ENCODE measurements around the gene DGKB.

DGKB gene

GRCh38 chr7:14398526-14398925, 504.0 kb downstream of the DGKB start:
- Histone ChIP-seq H2BK120ac (ENCODE audit: low read depth, low read length) (no peak overlapping the region), H3K4me2 (ENCODE audit: low read length, poor library complexity, severe bottlenecking) (no peak overlapping the region), H4K8ac (ENCODE audit: low read length) (no peak overlapping the region), H3K4me1 (ENCODE audit: control insufficient read depth, insufficient read depth, low read depth, low read length) (no peaks in the 10 kb centered on the region), H3K36me3 (ENCODE audit: control insufficient read depth in 1 of 2, insufficient read depth in 2 of 2, low read depth in 1 of 2, low read length in 2 of 2) (no peaks in the 10 kb centered on the region), H3K18ac (ENCODE audit: low read depth in 1 of 2, low read length in 2 of 2) (no peak overlapping the region), H2BK12ac (ENCODE audit: low read length in 2 of 2) (no peak overlapping the region), H3K4me3 (ENCODE audit: insufficient read depth in 1 of 2, low read depth in 1 of 2, low read length in 2 of 2) (no peak overlapping the region), H3K14ac (ENCODE audit: low read length in 2 of 2) (no peak overlapping the region), H2AK5ac (ENCODE audit: low read length, severe bottlenecking) (no peak overlapping the region), H3K9ac (ENCODE audit: low read length) (no peak overlapping the region), H3K27ac (ENCODE audit: low read length, poor library complexity, severe bottlenecking) (no peak overlapping the region), H2AFZ (ENCODE audit: low read depth, low read length) (no peak overlapping the region), H3K9me3 (ENCODE audit: control insufficient read depth, low read length) (no peaks in the 10 kb centered on the region), H3K79me1 (replicated peaks; ENCODE audit: low read length, poor library complexity, severe bottlenecking) (no peaks in the 10 kb centered on the region), H2BK15ac (ENCODE audit: low read depth, poor library complexity, severe bottlenecking) (no peak overlapping the region), H3K23ac (ENCODE audit: low read length in 2 of 2) (no peak overlapping the region), H4K91ac (ENCODE audit: low read length) (no peak overlapping the region), H2BK5ac (ENCODE audit: low read depth, low read length, poor library complexity, severe bottlenecking) (no peak overlapping the region), H3K4ac (ENCODE audit: low read depth in 1 of 2, low read length in 2 of 2) (no peak overlapping the region), H3K27me3 (ENCODE audit: control insufficient read depth in 1 of 2, insufficient read depth in 1 of 2, low read length in 2 of 2) (no peaks in the 10 kb centered on the region)
- DNase-seq: no peak

GRCh38 chr7:14395860-14396259, 506.7 kb downstream of the DGKB start:
- no peaks in the 10 kb centered on the region for H3K4me1 ChIP-seq (ENCODE audit: control insufficient read depth, insufficient read depth, low read depth, low read length)
- no peak overlapping the region for H2AK5ac ChIP-seq (ENCODE audit: low read length, severe bottlenecking)
- H2BK120ac ChIP-seq (ENCODE audit: low read depth, low read length): no peak overlapping the region
- H2BK12ac ChIP-seq (ENCODE audit: low read length in 2 of 2): no peak overlapping the region
- H4K8ac ChIP-seq (ENCODE audit: low read length): no peak overlapping the region
- H3K14ac ChIP-seq (ENCODE audit: low read length in 2 of 2): no peak overlapping the region
- no peak overlapping the region for H3K4me2 ChIP-seq (ENCODE audit: low read length, poor library complexity, severe bottlenecking)
- H2AFZ ChIP-seq (ENCODE audit: low read depth, low read length): no peak overlapping the region
- H3K36me3 ChIP-seq (ENCODE audit: control insufficient read depth in 1 of 2, insufficient read depth in 2 of 2, low read depth in 1 of 2, low read length in 2 of 2): no peaks in the 10 kb centered on the region
- H3K4me3 ChIP-seq (ENCODE audit: insufficient read depth in 1 of 2, low read depth in 1 of 2, low read length in 2 of 2): no peak overlapping the region
- H3K18ac ChIP-seq (ENCODE audit: low read depth in 1 of 2, low read length in 2 of 2): no peak overlapping the region
- no peaks in the 10 kb centered on the region for H3K9me3 ChIP-seq (ENCODE audit: control insufficient read depth, low read length)
- DNase-seq: no peak
- no peaks in the 10 kb centered on the region for H3K27me3 ChIP-seq (ENCODE audit: control insufficient read depth in 1 of 2, insufficient read depth in 1 of 2, low read length in 2 of 2)
- no peaks in the 10 kb centered on the region for H3K79me1 ChIP-seq (replicated peaks; ENCODE audit: low read length, poor library complexity, severe bottlenecking)
- H2BK15ac ChIP-seq (ENCODE audit: low read depth, poor library complexity, severe bottlenecking): no peak overlapping the region
- H3K27ac ChIP-seq (ENCODE audit: low read length, poor library complexity, severe bottlenecking): no peak overlapping the region
- no peak overlapping the region for H2BK5ac ChIP-seq (ENCODE audit: low read depth, low read length, poor library complexity, severe bottlenecking)
- no peak overlapping the region for H3K9ac ChIP-seq (ENCODE audit: low read length)
- H3K4ac ChIP-seq (ENCODE audit: low read depth in 1 of 2, low read length in 2 of 2): no peak overlapping the region
- H4K91ac ChIP-seq (ENCODE audit: low read length): no peak overlapping the region
- no peak overlapping the region for H3K23ac ChIP-seq (ENCODE audit: low read length in 2 of 2)

- H2AK5ac ChIP-seq (ENCODE audit: low read length, severe bottlenecking): no peak overlapping the region
- no peak overlapping the region for H3K14ac ChIP-seq (ENCODE audit: low read length in 2 of 2)
- no peak overlapping the region for H2AFZ ChIP-seq (ENCODE audit: low read depth, low read length)
- DNase-seq: no peak
- no peaks in the 10 kb centered on the region for H3K79me1 ChIP-seq (replicated peaks; ENCODE audit: low read length, poor library complexity, severe bottlenecking)
- no peaks in the 10 kb centered on the region for H3K4me1 ChIP-seq (ENCODE audit: control insufficient read depth, insufficient read depth, low read depth, low read length)
- H3K4me2 ChIP-seq (ENCODE audit: low read length, poor library complexity, severe bottlenecking): no peak overlapping the region
- H3K23ac ChIP-seq (ENCODE audit: low read length in 2 of 2): no peak overlapping the region
- H3K9ac ChIP-seq (ENCODE audit: low read length): no peak overlapping the region
- no peak overlapping the region for H4K8ac ChIP-seq (ENCODE audit: low read length)
- H3K36me3 ChIP-seq (ENCODE audit: control insufficient read depth in 1 of 2, insufficient read depth in 2 of 2, low read depth in 1 of 2, low read length in 2 of 2): no peaks in the 10 kb centered on the region
- WGBS: no CpG with 5 or more reads among the region's 2 CpGs
- H3K18ac ChIP-seq (ENCODE audit: low read depth in 1 of 2, low read length in 2 of 2): no peak overlapping the region
- H3K9me3 ChIP-seq (ENCODE audit: control insufficient read depth, low read length): no peaks in the 10 kb centered on the region
- H3K27ac ChIP-seq (ENCODE audit: low read length, poor library complexity, severe bottlenecking): no peak overlapping the region
- no peak overlapping the region for H2BK15ac ChIP-seq (ENCODE audit: low read depth, poor library complexity, severe bottlenecking)
- H2BK12ac ChIP-seq (ENCODE audit: low read length in 2 of 2): no peak overlapping the region
- H2BK5ac ChIP-seq (ENCODE audit: low read depth, low read length, poor library complexity, severe bottlenecking): no peak overlapping the region
- no peak overlapping the region for H3K4ac ChIP-seq (ENCODE audit: low read depth in 1 of 2, low read length in 2 of 2)
- H2BK120ac ChIP-seq (ENCODE audit: low read depth, low read length): no peak overlapping the region
- no peaks in the 10 kb centered on the region for H3K27me3 ChIP-seq (ENCODE audit: control insufficient read depth in 1 of 2, insufficient read depth in 1 of 2, low read length in 2 of 2)
- no peak overlapping the region for H3K4me3 ChIP-seq (ENCODE audit: insufficient read depth in 1 of 2, low read depth in 1 of 2, low read length in 2 of 2)
- no peak overlapping the region for H4K91ac ChIP-seq (ENCODE audit: low read length)
Measured at GRCh38 chr7:14394786-14395185, 507.8 kb downstream of the DGKB start.

GRCh38 chr7:14389595-14389994, 513.0 kb downstream of the DGKB start:
- no peak overlapping the region for H3K4me3 ChIP-seq (ENCODE audit: insufficient read depth in 1 of 2, low read depth in 1 of 2, low read length in 2 of 2)
- no peak overlapping the region for H2AFZ ChIP-seq (ENCODE audit: low read depth, low read length)
- no peaks in the 10 kb centered on the region for H3K27me3 ChIP-seq (ENCODE audit: control insufficient read depth in 1 of 2, insufficient read depth in 1 of 2, low read length in 2 of 2)
- H2AK5ac ChIP-seq (ENCODE audit: low read length, severe bottlenecking): no peak overlapping the region
- H3K4ac ChIP-seq (ENCODE audit: low read depth in 1 of 2, low read length in 2 of 2): no peak overlapping the region
- no peak overlapping the region for H2BK15ac ChIP-seq (ENCODE audit: low read depth, poor library complexity, severe bottlenecking)
- 62% methylated on average over 3 of the region's 4 CpGs for WGBS
- H2BK120ac ChIP-seq (ENCODE audit: low read depth, low read length): no peak overlapping the region
- no peak overlapping the region for H4K91ac ChIP-seq (ENCODE audit: low read length)
- no peak overlapping the region for H4K8ac ChIP-seq (ENCODE audit: low read length)
- no peak overlapping the region for H3K27ac ChIP-seq (ENCODE audit: low read length, poor library complexity, severe bottlenecking)
- no peak overlapping the region for H3K4me2 ChIP-seq (ENCODE audit: low read length, poor library complexity, severe bottlenecking)
- DNase-seq: no peak
- H3K79me1 ChIP-seq (replicated peaks; ENCODE audit: low read length, poor library complexity, severe bottlenecking): no peaks in the 10 kb centered on the region
- no peak overlapping the region for H3K9ac ChIP-seq (ENCODE audit: low read length)
- H3K18ac ChIP-seq (ENCODE audit: low read depth in 1 of 2, low read length in 2 of 2): no peak overlapping the region
- H3K9me3 ChIP-seq (ENCODE audit: control insufficient read depth, low read length): no peaks in the 10 kb centered on the region
- no peak overlapping the region for H2BK12ac ChIP-seq (ENCODE audit: low read length in 2 of 2)
- no peak overlapping the region for H3K14ac ChIP-seq (ENCODE audit: low read length in 2 of 2)
- no peak overlapping the region for H2BK5ac ChIP-seq (ENCODE audit: low read depth, low read length, poor library complexity, severe bottlenecking)
- H3K23ac ChIP-seq (ENCODE audit: low read length in 2 of 2): no peak overlapping the region
- H3K4me1 ChIP-seq (ENCODE audit: control insufficient read depth, insufficient read depth, low read depth, low read length): no peaks in the 10 kb centered on the region
- H3K36me3 ChIP-seq (ENCODE audit: control insufficient read depth in 1 of 2, insufficient read depth in 2 of 2, low read depth in 1 of 2, low read length in 2 of 2): no peaks in the 10 kb centered on the region
